CD4-positive, alpha-beta memory T cell (primary cell): ENCODE results near the gene FBXO33. TPM values are rescaled to one million over a fixed set of nuclear protein-coding genes. Genes with fewer than 3 reads are reported as not detected.

Experiments used
- CTCF ChIA-PET: fragments of 350-600 bp; sonication (Branson Sonifier 250); formaldehyde crosslinking; loops from one replicate; lab custom pipeline; 2021; ENCODE audit warnings: inconsistent platforms; ENCODE audit not compliant: partially characterized antibody; lab: Charles Lee
- POLR2A ChIA-PET: fragments of 350-600 bp; sonication (Branson Sonifier 250); formaldehyde crosslinking; loops from one replicate; lab custom pipeline; 2021; ENCODE audit not compliant: partially characterized antibody; lab: Charles Lee
- DNase-seq, 5 donors: peaks; one replicate each; pipeline versions ENCODE4 v3.0.0 to v3.0.0-alpha.2; 2020 to 2022; ENCODE audit warnings: mixed read lengths in 1 of 5
- H3K27ac ChIP-seq: one replicate; pipeline ENCODE4 v1.7.0; 2013; ENCODE audit warnings: low read depth, low read length
- H3K27me3 ChIP-seq: 2 replicates; pipeline ENCODE4 v1.7.0; 2013; ENCODE audit warnings: mild to moderate bottlenecking, low read length, moderate library complexity; ENCODE audit not compliant: insufficient read depth
- H3K36me3 ChIP-seq: 2 replicates; pipeline ENCODE4 v1.7.0; 2013; ENCODE audit warnings: mild to moderate bottlenecking, low read length, moderate library complexity; ENCODE audit not compliant: insufficient read depth
- H3K4me1 ChIP-seq: 2 replicates; pipeline ENCODE4 v1.7.0; 2013; ENCODE audit warnings: mild to moderate bottlenecking, low read length, moderate library complexity; ENCODE audit not compliant: insufficient read depth
- H3K4me3 ChIP-seq, 2 donors: one replicate each; pipeline ENCODE4 v1.7.0; 2013; ENCODE audit warnings: low read length in 2 of 2, mild to moderate bottlenecking in 1 of 2
- H3K9me3 ChIP-seq, 2 donors: one replicate each; pipeline ENCODE4 v1.7.0; 2013; ENCODE audit warnings: low read length in 2 of 2, control low read depth in 1 of 2; ENCODE audit not compliant: control insufficient read depth in 1 of 2
- H3K27ac Mint-ChIP-seq, 7 donors: one replicate each; pipeline ENCODE4 v1.8.0; 2020 to 2021; ENCODE audit warnings: mixed read lengths in 7 of 7, mild to moderate bottlenecking in 6 of 7, inconsistent platforms in 3 of 7, moderate library complexity in 3 of 7
- H3K27me3 Mint-ChIP-seq, 2 donors: one replicate each; pipeline ENCODE4 v1.8.0; 2020 to 2021; ENCODE audit warnings: mixed read lengths in 2 of 2
- H3K36me3 Mint-ChIP-seq, 2 donors: one replicate each; pipeline ENCODE4 v1.8.0; 2020 to 2021; ENCODE audit warnings: mixed read lengths in 2 of 2, inconsistent platforms in 1 of 2, mild to moderate bottlenecking in 1 of 2
- H3K4me1 Mint-ChIP-seq, 4 donors: one replicate each; pipeline ENCODE4 v1.8.0; 2020 to 2021; ENCODE audit warnings: mixed read lengths in 4 of 4, mild to moderate bottlenecking in 1 of 4
- H3K4me3 Mint-ChIP-seq, 8 donors: one replicate each; pipeline ENCODE4 v1.8.0; 2020 to 2021; ENCODE audit warnings: mixed read lengths in 8 of 8, mild to moderate bottlenecking in 7 of 8, moderate library complexity in 6 of 8, inconsistent platforms in 3 of 8
- H3K9me3 Mint-ChIP-seq, 8 donors: one replicate each; pipeline ENCODE4 v1.8.0; 2020 to 2021; ENCODE audit warnings: mixed read lengths in 8 of 8, mild to moderate bottlenecking in 5 of 8, inconsistent platforms in 3 of 8, moderate library complexity in 1 of 8
- intact Hi-C: fragments of 100-400 bp; cut with micrococcal nuclease; formaldehyde crosslinking; loops from one replicate; pipeline ENCODE4 v1.15.1; 2023
- polyA plus RNA-seq, 2 donors: library from polyadenylated mRNA; unstranded; fragments of 300-500 nt; fragmentation: Illumina TruSeq; gene quantifications; one replicate each; pipeline ENCODE4 v1.2.3, GENCODE V29; 2021
- total RNA-seq, 2 experiments: library from RNA; stranded (reverse); gene quantifications; one replicate each; pipeline ENCODE4 v1.2.3, GENCODE V29; 2021

FBXO33 gene
- total and polyA plus RNA-seq, 4 experiments from 2014 or later = 15.0 to 21.5 (median 18.7) TPM

DNA sequence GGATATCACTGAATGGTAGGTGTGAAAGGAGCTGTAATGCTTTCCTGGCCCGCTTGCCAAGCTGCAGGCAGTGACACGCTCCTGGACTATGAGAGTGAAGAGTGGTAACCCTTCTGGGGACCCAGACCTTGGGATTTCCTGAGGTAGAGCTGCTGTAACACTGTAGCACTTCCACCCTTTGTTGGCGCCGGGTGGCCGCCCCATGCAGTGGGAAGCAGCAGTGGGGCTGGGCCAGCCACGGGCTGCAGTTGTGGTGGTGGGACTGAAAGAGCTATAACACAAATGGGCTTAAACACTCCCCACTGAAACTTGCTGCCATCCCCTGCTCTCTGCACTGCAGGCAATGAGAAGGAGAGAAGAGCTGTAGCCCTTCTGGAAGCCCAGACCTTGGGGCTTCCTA lies 9.6 kb upstream of the FBXO33 start:
- H3K4me1 Mint-ChIP-seq = peaks cover 0 to 1% (median 0%) of the 10 kb centered on the region in 4 donors
- H3K27ac Mint-ChIP-seq = peak overlapping the region in 1 of 7 donors; percentile 32
- H3K9me3 Mint-ChIP-seq = peaks cover 0 to 3% (median 0%) of the 10 kb centered on the region in 8 donors
- Histone ChIP-seq H3K9me3 (no peaks in the 10 kb centered on the region), H3K4me3 (no peak overlapping the region), H3K27me3 (no peaks in the 10 kb centered on the region), H3K4me1 (no peaks in the 10 kb centered on the region), H3K27ac (no peak overlapping the region), H3K36me3 (no peaks in the 10 kb centered on the region)
- intact Hi-C loops = no loop called here
- H3K36me3 Mint-ChIP-seq = no peaks in the 10 kb centered on the region
- H3K27me3 Mint-ChIP-seq = peaks cover 1 to 3% of the 10 kb centered on the region in 2 donors
- H3K4me3 Mint-ChIP-seq = peak overlapping the region in 1 of 8 donors; percentile 20
- DNase-seq = no peak
- CTCF ChIA-PET = interaction anchor here (2.0 kb wide), 1 partner anchor 16 kb away, joined by 6 read pairs; no protein-coding TSS in a partner anchor
- POLR2A ChIA-PET = interaction anchor here (2.1 kb wide), 1 partner anchor 10 kb away, joined by 9 read pairs; the partner anchor contains the start of gene FBXO33

DNA sequence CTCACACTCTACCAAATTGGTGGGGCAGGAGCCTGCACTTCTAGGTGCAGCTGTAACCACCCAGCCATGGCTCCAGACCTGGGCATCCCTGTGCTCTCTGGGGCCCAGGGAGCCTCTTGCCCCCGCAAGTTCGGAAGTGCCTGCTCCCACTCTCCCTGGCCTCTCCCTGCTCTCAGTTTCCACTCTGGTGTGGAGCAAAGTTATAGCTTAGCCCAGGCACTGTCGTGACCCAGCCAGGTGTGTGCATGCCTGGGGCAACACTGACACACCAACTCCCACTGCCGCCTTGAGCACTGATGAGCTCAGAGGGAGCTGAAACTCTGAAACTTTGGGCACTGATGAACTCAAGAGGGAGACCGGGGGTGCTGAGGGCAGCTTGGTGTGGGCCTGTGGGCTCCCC lies 8.7 kb upstream of the FBXO33 start:
- intact Hi-C loops = no loop called here
- POLR2A ChIA-PET = interaction anchor here (2.1 kb wide), 1 partner anchor 9 kb away, joined by 9 read pairs; the partner anchor contains the start of gene FBXO33
- CTCF ChIA-PET = interaction anchor here (1.4 to 2.0 kb wide), 2 partner anchors 15 to 424 kb away, joined by 3 to 6 read pairs; no protein-coding TSS in a partner anchor

DNA sequence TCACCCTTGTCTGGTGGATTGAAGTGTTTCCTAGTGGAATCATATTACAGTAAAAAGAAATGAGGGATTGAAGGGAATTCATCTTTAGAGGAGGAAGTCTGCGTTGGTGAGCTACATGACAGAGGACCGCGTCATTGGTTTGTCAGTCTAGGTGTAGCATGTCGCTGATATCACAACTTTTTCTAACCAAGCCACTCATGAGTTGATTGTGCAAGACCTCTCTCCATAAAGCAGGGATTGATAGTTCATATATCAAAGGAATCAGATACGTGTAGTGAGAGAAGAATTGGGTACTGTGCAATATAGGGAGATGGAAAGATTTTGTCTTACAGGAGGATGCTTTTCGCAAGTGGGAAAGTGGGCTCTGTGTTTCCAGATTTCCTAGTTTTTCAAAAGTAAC lies 3.0 kb upstream of the FBXO33 start:
- intact Hi-C loops = loop anchor here (10.0 kb wide), 1 partner anchor 1360 kb away; no protein-coding TSS in a partner anchor
- no peaks in the 10 kb centered on the region for H3K27me3 ChIP-seq
- H3K27me3 Mint-ChIP-seq = peaks cover 0 to 2% of the 10 kb centered on the region in 2 donors
- no peak overlapping the region for H3K27ac ChIP-seq
- no peak overlapping the region for H3K27ac Mint-ChIP-seq
- peaks cover 0 to 14% of the 10 kb centered on the region in 2 donors for H3K36me3 Mint-ChIP-seq
- POLR2A ChIA-PET = interaction anchor here (1.5 kb wide), 1 partner anchor 265 kb away, joined by 5 read pairs; the partner anchor contains the start of gene TRAPPC6B
- H3K9me3 ChIP-seq = no peaks in the 10 kb centered on the region
- H3K4me1 Mint-ChIP-seq = peaks cover 12 to 30% (median 16%) of the 10 kb centered on the region in 4 donors
- H3K4me1 ChIP-seq = peaks cover 17% of the 10 kb centered on the region
- no peak overlapping the region for H3K4me3 Mint-ChIP-seq
- H3K4me3 ChIP-seq = no peak overlapping the region
- CTCF ChIA-PET = no interaction called here
- H3K36me3 ChIP-seq = no peaks in the 10 kb centered on the region
- no peak for DNase-seq
- no peaks in the 10 kb centered on the region for H3K9me3 Mint-ChIP-seq

More for the DNA sequence above, 8.7 kb upstream of the FBXO33 start:
- Histone ChIP-seq H3K4me1 (no peaks in the 10 kb centered on the region), H3K9me3 (no peaks in the 10 kb centered on the region), H3K4me3 (no peak overlapping the region), H3K36me3 (no peaks in the 10 kb centered on the region), H3K27me3 (no peaks in the 10 kb centered on the region), H3K27ac (no peak overlapping the region)
- H3K4me1 Mint-ChIP-seq = peaks cover 0 to 1% (median 0%) of the 10 kb centered on the region in 4 donors
- no peak overlapping the region for H3K4me3 Mint-ChIP-seq
- DNase-seq = no peak
- H3K9me3 Mint-ChIP-seq = peaks cover 0 to 3% (median 0%) of the 10 kb centered on the region in 8 donors
- H3K27me3 Mint-ChIP-seq = peaks cover 1 to 3% of the 10 kb centered on the region in 2 donors
- no peaks in the 10 kb centered on the region for H3K36me3 Mint-ChIP-seq
- no peak overlapping the region for H3K27ac Mint-ChIP-seq

DNA sequence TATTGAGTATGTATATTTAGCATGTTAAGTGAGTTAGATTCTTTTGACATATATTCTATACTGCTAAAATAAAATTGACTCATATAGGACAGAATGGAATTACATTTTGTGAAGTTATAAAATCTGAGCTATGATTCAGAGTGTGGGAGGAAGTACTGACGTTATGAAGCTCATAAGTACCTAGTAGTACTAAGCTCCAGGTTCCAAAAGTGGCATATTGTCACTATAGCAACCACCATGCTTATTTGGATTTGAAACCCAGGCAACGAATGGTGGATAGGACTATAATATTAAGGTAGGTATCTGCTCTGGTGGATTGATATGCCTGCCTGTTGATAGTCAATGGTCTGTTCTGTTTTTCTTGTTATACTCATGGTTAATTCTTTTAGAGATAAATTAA lies 2.2 kb upstream of the FBXO33 start:
- DNase-seq = peak in 1 of 5 donors; percentile 36
- ChIA-PET CTCF (no interaction called here), POLR2A (interaction anchor here (0.7 to 4.5 kb wide), 3 partner anchors 167 to 331 kb away, joined by 3 to 81 read pairs (median 5); partner anchors contain the start of gene TRAPPC6B)

GRCh38 chr14:39433452-39433813 lies 1.2 kb upstream of the FBXO33 start:
- H3K27me3 Mint-ChIP-seq = peaks cover 0 to 2% of the 10 kb centered on the region in 2 donors
- Histone ChIP-seq H3K4me1 (peaks cover 35% of the 10 kb centered on the region), H3K9me3 (no peaks in the 10 kb centered on the region), H3K36me3 (no peaks in the 10 kb centered on the region), H3K27me3 (no peaks in the 10 kb centered on the region), H3K27ac (peak overlapping the region; percentile 91), H3K4me3 (peak overlapping the region in 1 of 2 donors; percentile 97)
- H3K36me3 Mint-ChIP-seq = peaks cover 0 to 20% of the 10 kb centered on the region in 2 donors
- peak overlapping the region; percentile 95 to 100 (median 100) for H3K27ac Mint-ChIP-seq
- POLR2A ChIA-PET = interaction anchor here (0.7 to 4.5 kb wide), 11 partner anchors 8 to 330 kb away, joined by 3 to 81 read pairs (median 17); partner anchors contain the start of genes GEMIN2, PNN, SEC23A and TRAPPC6B
- no peak for DNase-seq
- CTCF ChIA-PET = interaction anchor here (0.7 to 0.9 kb wide), 2 partner anchors 16 to 205 kb away, joined by 3 read pairs; no protein-coding TSS in a partner anchor
- intact Hi-C loops = loop anchor here (2.0 to 10.0 kb wide), 3 partner anchors 205 to 1359 kb away; partner anchors contain the start of gene SEC23A
- peaks cover 27 to 47% (median 32%) of the 10 kb centered on the region in 4 donors for H3K4me1 Mint-ChIP-seq
- no peaks in the 10 kb centered on the region for H3K9me3 Mint-ChIP-seq
- H3K4me3 Mint-ChIP-seq = peak overlapping the region; percentile 94 to 100 (median 100)

More for the DNA sequence above, 2.2 kb upstream of the FBXO33 start:
- intact Hi-C loops = loop anchor here (10.0 kb wide), 1 partner anchor 1360 kb away; no protein-coding TSS in a partner anchor
- Mint-ChIP-seq H3K9me3 (no peaks in the 10 kb centered on the region), H3K27me3 (peaks cover 0 to 2% of the 10 kb centered on the region in 2 donors), H3K36me3 (peaks cover 0 to 20% of the 10 kb centered on the region in 2 donors), H3K4me1 (peaks cover 19 to 38% (median 24%) of the 10 kb centered on the region in 4 donors), H3K4me3 (no peak overlapping the region), H3K27ac (peak overlapping the region in 1 of 7 donors; percentile 26)
- Histone ChIP-seq H3K27ac (no peak overlapping the region), H3K4me1 (peaks cover 25% of the 10 kb centered on the region), H3K4me3 (no peak overlapping the region), H3K9me3 (no peaks in the 10 kb centered on the region), H3K27me3 (no peaks in the 10 kb centered on the region), H3K36me3 (no peaks in the 10 kb centered on the region)

DNA sequence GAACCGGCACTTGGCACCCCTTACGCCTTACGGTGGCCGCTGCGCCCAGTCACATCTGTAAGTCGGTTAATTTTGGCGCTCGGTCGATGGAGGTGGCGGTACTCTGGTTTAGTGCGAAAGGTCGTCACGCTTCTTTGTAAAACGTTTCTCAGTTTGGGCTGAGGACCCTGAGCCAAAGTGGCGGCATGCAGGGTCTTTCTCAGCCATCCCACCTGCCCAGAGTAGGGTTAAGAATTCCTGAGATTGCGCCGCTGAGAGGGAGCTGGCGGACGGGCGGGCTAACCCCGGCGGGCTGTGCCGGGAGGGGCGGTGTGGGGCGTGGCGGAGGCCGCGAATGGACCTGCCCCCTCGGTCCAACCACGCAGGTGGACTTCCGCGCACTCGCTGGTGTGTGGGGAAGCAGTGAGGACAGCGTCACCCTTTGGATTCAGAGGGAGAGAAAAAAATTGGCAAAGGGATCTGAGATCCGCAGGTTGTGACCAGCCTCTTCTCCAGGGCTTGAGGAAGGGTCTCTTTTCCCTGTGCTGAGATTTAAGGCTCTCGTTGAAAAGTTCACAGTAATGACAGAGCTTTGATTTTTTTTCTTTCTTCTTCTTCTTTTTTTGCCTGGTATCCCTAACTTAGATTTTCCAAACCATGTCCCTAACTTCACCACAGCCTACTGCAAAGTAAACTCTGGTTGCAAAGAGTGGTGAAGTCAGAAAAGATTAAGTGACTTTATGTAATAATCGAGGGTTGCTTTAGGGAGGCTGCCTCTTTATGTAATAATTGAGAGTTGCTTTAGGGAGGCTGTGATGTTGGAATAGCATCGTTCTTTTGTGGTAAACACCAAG lies 602 bp upstream of the FBXO33 start:
- Mint-ChIP-seq H3K4me3 (peak overlapping the region; percentile 94 to 100 (median 100)), H3K36me3 (peaks cover 0 to 20% of the 10 kb centered on the region in 2 donors), H3K9me3 (no peaks in the 10 kb centered on the region), H3K27me3 (peaks cover 0 to 2% of the 10 kb centered on the region in 2 donors), H3K4me1 (peaks cover 30 to 51% (median 35%) of the 10 kb centered on the region in 4 donors), H3K27ac (peak overlapping the region; percentile 95 to 100 (median 100))
- H3K27ac ChIP-seq = peak overlapping the region; percentile 91
- POLR2A ChIA-PET = interaction anchor here (0.7 to 4.5 kb wide), 31 partner anchors 9 to 416 kb away, joined by 3 to 81 read pairs (median 5); partner anchors contain the start of genes GEMIN2, PNN, SEC23A and TRAPPC6B
- H3K9me3 ChIP-seq = no peaks in the 10 kb centered on the region
- CTCF ChIA-PET = interaction anchor here (0.7 to 1.3 kb wide), 3 partner anchors 17 to 205 kb away, joined by 3 read pairs; no protein-coding TSS in a partner anchor
- intact Hi-C loops = loop anchor here (1.0 to 10.0 kb wide), 7 partner anchors 166 to 1358 kb away; partner anchors contain the start of genes GEMIN2, PNN, SEC23A and TRAPPC6B
- peak overlapping the region; percentile 88 to 97 for H3K4me3 ChIP-seq
- H3K4me1 ChIP-seq = peaks cover 41% of the 10 kb centered on the region
- no peaks in the 10 kb centered on the region for H3K27me3 ChIP-seq
- peak; percentile 78 to 85 (median 82) for DNase-seq
- no peaks in the 10 kb centered on the region for H3K36me3 ChIP-seq
